RWPE2 (cell line): ENCODE measurements around the gene NKX1-1.
A peak's percentile ranks its signal among the peaks of the same experiment; 100 is the strongest.

Experiments
- ATAC-seq: fragments of 200-7000 bp; cut with Tn5 transposase; 3 replicates; pipeline ENCODE4 v1.9.1; 2021; ENCODE audit warnings: low read depth
- DNase-seq: peaks from one replicate; pipeline ENCODE4 v3.0.0-alpha.2; 2020; ENCODE audit warnings: low spot score
- H3K27ac ChIP-seq: fragments of 450-650 bp; 2 replicates; pipeline ENCODE4 v1.5.1; 2017; ENCODE audit warnings: mild to moderate bottlenecking; ENCODE audit not compliant: poor library complexity, severe bottlenecking
- H3K27me3 ChIP-seq: fragments of 250-450 bp; sonication (Bioruptor Pico); 2 replicates; pipeline ENCODE4 v1.5.1; 2021; ENCODE audit warnings: mild to moderate bottlenecking, moderate library complexity; ENCODE audit not compliant: insufficient read depth, poor library complexity, severe bottlenecking
- H3K36me3 ChIP-seq: fragments of 250-450 bp; sonication (Bioruptor Pico); 2 replicates; pipeline ENCODE4 v1.5.1; 2020; ENCODE audit warnings: low read depth, mild to moderate bottlenecking, moderate library complexity
- H3K4me1 ChIP-seq: fragments of 250-450 bp; sonication (Bioruptor Pico); 2 replicates; pipeline ENCODE4 v1.5.1; 2021; ENCODE audit warnings: mild to moderate bottlenecking, moderate library complexity; ENCODE audit not compliant: insufficient read depth, poor library complexity, severe bottlenecking
- H3K4me3 ChIP-seq: fragments of 250-450 bp; sonication (Bioruptor Pico); 2 replicates; pipeline ENCODE4 v1.5.1; 2021; ENCODE audit warnings: mild to moderate bottlenecking, moderate library complexity; ENCODE audit not compliant: severe bottlenecking
- H3K9me3 ChIP-seq: fragments of 250-450 bp; sonication (Bioruptor Pico); 2 replicates; pipeline ENCODE4 v1.5.1; 2021; ENCODE audit warnings: mild to moderate bottlenecking, moderate library complexity; ENCODE audit not compliant: severe bottlenecking
- TF ChIP-seq, protein P1 (sequence below): fragments of 450-650 bp; IDR thresholded peaks from one replicate; pipeline ENCODE4 v1.5.1; 2017; ENCODE audit warnings: mild to moderate bottlenecking, moderate library complexity; ENCODE audit not compliant: poor library complexity, severe bottlenecking

NKX1-1 gene

DNA sequence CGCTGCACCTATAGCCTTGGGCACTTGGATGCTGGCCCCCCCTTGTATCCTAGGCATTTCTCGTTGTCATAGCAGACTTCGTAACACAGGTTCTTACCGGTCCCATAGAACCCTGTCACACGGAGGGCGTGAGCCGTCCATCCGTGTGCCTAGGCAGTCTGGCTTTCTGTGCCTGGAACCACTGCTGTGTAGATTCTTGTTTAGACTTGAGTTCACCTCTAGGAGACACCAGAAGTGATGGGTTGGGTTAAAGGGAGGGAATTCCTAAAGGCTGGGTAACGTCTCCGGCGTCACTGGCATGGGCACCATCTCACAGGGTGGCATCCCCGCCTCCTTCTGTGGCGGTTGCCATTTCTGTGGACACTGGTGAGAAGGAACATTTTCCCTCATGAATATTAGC is 13.5 kb upstream of the NKX1-1 start:
- Histone ChIP-seq H3K27me3 (peaks cover 45% of the 10 kb centered on the region), H3K4me3 (no peak overlapping the region), H3K9me3 (no peaks in the 10 kb centered on the region), H3K36me3 (no peaks in the 10 kb centered on the region), H3K27ac (no peak overlapping the region), H3K4me1 (no peaks in the 10 kb centered on the region)
- TF ChIP-seq, protein P1, sequence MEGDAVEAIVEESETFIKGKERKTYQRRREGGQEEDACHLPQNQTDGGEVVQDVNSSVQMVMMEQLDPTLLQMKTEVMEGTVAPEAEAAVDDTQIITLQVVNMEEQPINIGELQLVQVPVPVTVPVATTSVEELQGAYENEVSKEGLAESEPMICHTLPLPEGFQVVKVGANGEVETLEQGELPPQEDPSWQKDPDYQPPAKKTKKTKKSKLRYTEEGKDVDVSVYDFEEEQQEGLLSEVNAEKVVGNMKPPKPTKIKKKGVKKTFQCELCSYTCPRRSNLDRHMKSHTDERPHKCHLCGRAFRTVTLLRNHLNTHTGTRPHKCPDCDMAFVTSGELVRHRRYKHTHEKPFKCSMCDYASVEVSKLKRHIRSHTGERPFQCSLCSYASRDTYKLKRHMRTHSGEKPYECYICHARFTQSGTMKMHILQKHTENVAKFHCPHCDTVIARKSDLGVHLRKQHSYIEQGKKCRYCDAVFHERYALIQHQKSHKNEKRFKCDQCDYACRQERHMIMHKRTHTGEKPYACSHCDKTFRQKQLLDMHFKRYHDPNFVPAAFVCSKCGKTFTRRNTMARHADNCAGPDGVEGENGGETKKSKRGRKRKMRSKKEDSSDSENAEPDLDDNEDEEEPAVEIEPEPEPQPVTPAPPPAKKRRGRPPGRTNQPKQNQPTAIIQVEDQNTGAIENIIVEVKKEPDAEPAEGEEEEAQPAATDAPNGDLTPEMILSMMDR: no peak
- DNase-seq: no peak
- no peak for ATAC-seq

DNA sequence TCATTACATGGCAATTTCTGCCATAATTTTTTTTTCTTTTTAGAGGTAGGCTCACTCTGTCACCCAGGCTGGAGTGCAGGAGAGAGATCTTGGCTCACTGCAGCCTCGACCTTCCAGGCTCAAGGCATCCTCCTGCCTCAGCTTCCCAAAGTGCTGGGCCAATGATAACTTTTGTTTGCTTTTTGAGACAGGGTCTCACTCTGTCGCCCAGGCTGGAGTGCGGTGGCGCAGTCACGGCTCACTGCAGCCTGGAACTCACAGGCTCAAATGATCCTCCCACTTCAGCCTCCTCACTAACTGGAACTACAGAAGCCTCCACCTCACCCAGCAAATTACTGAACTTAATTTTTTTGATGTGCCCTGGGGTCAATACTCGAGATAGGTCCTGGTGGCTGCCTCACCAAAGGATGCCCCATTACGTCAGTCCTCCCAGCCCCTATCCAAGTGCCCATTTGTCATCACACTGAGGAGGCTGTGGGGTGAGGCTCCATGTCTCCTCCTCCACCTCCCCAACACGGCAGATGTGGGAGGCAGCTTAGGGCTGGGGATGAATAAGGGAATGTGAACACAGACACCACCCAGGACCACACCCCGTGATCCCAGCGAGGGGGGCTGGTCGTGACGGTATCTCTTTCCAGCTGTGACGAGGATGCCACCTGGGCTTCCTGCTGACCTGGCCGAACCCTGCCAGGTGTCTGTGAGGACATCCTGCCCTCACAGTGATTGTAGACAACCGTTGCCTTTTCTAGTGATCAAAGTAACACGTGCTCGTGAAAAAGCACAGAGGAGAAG is 12.4 kb upstream of the NKX1-1 start:
- H3K4me3 ChIP-seq: no peak overlapping the region
- H3K27me3 ChIP-seq: peaks cover 44% of the 10 kb centered on the region
- ATAC-seq (no peak), DNase-seq (peak; percentile 30)
- H3K4me1 ChIP-seq: no peaks in the 10 kb centered on the region
- no peaks in the 10 kb centered on the region for H3K9me3 ChIP-seq
- TF ChIP-seq, protein P1: no peak
- H3K36me3 ChIP-seq: no peaks in the 10 kb centered on the region
- no peak overlapping the region for H3K27ac ChIP-seq

DNA sequence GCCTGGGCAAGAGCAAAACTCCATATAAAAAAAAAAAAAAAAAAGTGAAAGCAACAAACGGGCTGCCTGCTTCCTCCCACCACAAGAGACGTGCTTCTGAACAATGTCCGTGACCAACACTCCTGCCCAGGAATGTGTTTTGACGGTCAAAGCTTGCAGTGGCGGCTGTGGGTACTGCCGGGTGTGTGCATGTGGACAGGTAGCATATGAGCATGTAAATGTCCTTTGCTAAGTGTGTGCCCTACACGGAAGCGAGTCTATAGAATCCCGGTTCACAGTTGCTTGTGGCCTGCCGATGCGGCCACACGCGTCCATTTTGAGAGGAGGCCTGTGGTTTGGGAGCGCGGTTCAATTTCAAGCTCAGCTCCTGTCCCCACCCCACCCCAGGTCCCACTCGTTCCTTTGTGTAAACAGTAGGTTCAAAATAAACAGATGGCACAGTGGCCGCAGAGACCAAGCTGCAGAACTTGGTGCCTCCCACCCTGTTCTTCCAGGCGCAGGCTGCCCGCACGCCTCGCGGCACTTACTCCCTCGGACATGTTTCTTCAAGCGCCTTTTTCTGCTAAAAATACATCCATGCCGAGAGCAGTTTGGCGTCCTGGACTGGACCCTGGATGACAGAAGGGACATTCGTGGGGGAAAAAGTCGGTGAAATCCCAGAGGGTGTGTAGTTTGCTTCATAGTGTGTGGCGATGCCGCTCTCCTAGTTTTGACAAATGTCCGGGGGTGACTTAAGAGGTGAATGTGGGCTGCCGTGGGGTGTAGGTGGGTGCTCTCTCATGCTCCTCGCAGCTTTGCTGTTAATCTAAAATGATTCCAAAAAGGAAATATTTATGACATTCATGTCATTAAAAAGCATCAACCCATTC is 11.5 kb upstream of the NKX1-1 start:
- DNase-seq: peak; percentile 34
- H3K27ac ChIP-seq: no peak overlapping the region
- no peaks in the 10 kb centered on the region for H3K36me3 ChIP-seq
- peak; percentile 50; the same call in 1 of the 3 replicates for ATAC-seq
- H3K9me3 ChIP-seq: no peaks in the 10 kb centered on the region
- no peak overlapping the region for H3K4me3 ChIP-seq
- peaks cover 47% of the 10 kb centered on the region for H3K27me3 ChIP-seq
- TF ChIP-seq, protein P1: no peak
- H3K4me1 ChIP-seq: no peaks in the 10 kb centered on the region

DNA sequence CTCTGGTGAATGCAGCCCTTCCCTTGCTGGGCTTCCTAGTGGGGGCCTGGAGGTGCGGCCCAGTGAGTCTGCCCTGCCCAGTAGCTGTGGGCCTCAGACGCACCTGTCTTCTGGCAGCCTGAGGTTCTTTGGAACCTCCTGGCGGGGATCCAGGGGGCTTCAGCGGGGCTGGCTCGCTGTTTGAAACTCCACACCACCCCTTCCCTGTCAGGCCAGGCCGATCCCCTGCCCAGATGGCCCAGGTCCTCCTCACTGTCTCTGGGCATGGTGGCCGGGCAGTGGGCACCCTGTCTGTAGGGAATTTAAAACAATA is 10.7 kb upstream of the NKX1-1 start:
- Histone ChIP-seq H3K4me3 (no peak overlapping the region), H3K27me3 (peaks cover 42% of the 10 kb centered on the region), H3K9me3 (no peaks in the 10 kb centered on the region), H3K4me1 (no peaks in the 10 kb centered on the region), H3K36me3 (no peaks in the 10 kb centered on the region), H3K27ac (no peak overlapping the region)
- TF ChIP-seq, protein P1: no peak
- ATAC-seq: no peak; the same call in 2 of the 3 replicates
- DNase-seq: peak; percentile 48
